IMR-90 (cell line): Measurements from ENCODE around the gene NAIF1. TPM values are rescaled to one million over a fixed set of nuclear protein-coding genes. Genes with fewer than 3 reads are reported as not detected.

Experiments
- ATAC-seq: fragments of 200-7000 bp; cut with Tn5 transposase; 2 replicates; pipeline ENCODE4 v1.9.1; 2020; ENCODE audit warnings: low read depth, mild to moderate bottlenecking, moderate library complexity
- BruUV-seq: library from RNA; stranded (reverse); fragments of 400-500 nt; replicated peaks from 2 replicates; lab custom pipeline; 2021; lab: Mats Ljungman, UMichigan
- CTCF ChIA-PET: fragments of 300-600 bp; formaldehyde crosslinking; extraction: SDS; loops from one replicate; lab custom pipeline; 2021; ENCODE audit warnings: antibody characterized with exemption; lab: Yijun Ruan, JAX
- POLR2A ChIA-PET: fragments of 300-600 bp; sonication (Branson Sonifier 250); formaldehyde crosslinking; loops from one replicate; lab custom pipeline; 2022; ENCODE audit warnings: antibody characterized with exemption; ENCODE audit not compliant: unreplicated experiment; lab: Charles Lee
- DNase-seq: peaks from one replicate; pipeline ENCODE4 v3.0.0; 2013
- H2AFZ ChIP-seq: replicated peaks from 2 replicates; pipeline ENCODE3; 2013; ENCODE audit warnings: low read length, mild to moderate bottlenecking; ENCODE audit not compliant: poor library complexity
- H2AK5ac ChIP-seq: 2 replicates; pipeline ENCODE4 v1.6.1; 2013; ENCODE audit warnings: low read depth, low read length, inconsistent platforms
- H2AK9ac ChIP-seq: replicated peaks from 2 replicates; pipeline ENCODE3; 2013; ENCODE audit warnings: mild to moderate bottlenecking, low read depth, low read length, moderate library complexity; ENCODE audit not compliant: poor library complexity
- H2BK120ac ChIP-seq: 2 replicates; pipeline ENCODE4 v1.6.1; 2013; ENCODE audit warnings: low read depth, low read length, inconsistent platforms
- H2BK15ac ChIP-seq: 3 replicates; pipeline ENCODE4 v1.6.1; 2013; ENCODE audit warnings: low read depth, low read length, inconsistent platforms
- H2BK20ac ChIP-seq: 2 replicates; pipeline ENCODE4 v1.6.1; 2013; ENCODE audit warnings: low read depth, mild to moderate bottlenecking, inconsistent platforms, low read length, moderate library complexity
- H2BK5ac ChIP-seq: 2 replicates; pipeline ENCODE4 v1.6.1; 2013; ENCODE audit warnings: mild to moderate bottlenecking, low read depth, low read length, inconsistent platforms; ENCODE audit not compliant: poor library complexity, severe bottlenecking
- H3K14ac ChIP-seq: replicated peaks from 2 replicates; pipeline ENCODE4 v1.6.1; 2013; ENCODE audit warnings: low read depth, low read length, inconsistent platforms
- H3K18ac ChIP-seq: 2 replicates; pipeline ENCODE4 v1.6.1; 2013; ENCODE audit warnings: low read depth, low read length, control low read depth
- H3K23ac ChIP-seq: 2 replicates; pipeline ENCODE4 v1.6.1; 2013; ENCODE audit warnings: low read depth, low read length, inconsistent platforms
- H3K27ac ChIP-seq: 2 replicates; pipeline ENCODE4 v1.5.1; 2013; ENCODE audit warnings: mild to moderate bottlenecking, control low read depth, low read length; ENCODE audit not compliant: insufficient read depth
- H3K27me3 ChIP-seq: 2 replicates; pipeline ENCODE4 v1.6.1; 2013; ENCODE audit warnings: low read length; ENCODE audit not compliant: control insufficient read depth, insufficient read depth
- H3K36me3 ChIP-seq: 2 replicates; pipeline ENCODE4 v1.6.1; 2013; ENCODE audit warnings: low read length, mixed read lengths; ENCODE audit not compliant: control insufficient read depth, insufficient read depth
- H3K4ac ChIP-seq: 2 replicates; pipeline ENCODE4 v1.6.1; 2013; ENCODE audit warnings: low read depth, low read length, inconsistent platforms
- H3K4me1 ChIP-seq: 2 replicates; pipeline ENCODE4 v1.6.1; 2013; ENCODE audit warnings: low read length, mixed read lengths; ENCODE audit not compliant: control insufficient read depth, insufficient read depth
- H3K4me2 ChIP-seq: 2 replicates; pipeline ENCODE4 v1.6.1; 2013; ENCODE audit warnings: low read depth, mild to moderate bottlenecking, control low read depth, low read length, moderate library complexity
- H3K4me3 ChIP-seq: 2 replicates; pipeline ENCODE4 v1.5.1; 2013; ENCODE audit warnings: low read depth, mild to moderate bottlenecking, control low read depth, low read length, moderate library complexity; ENCODE audit not compliant: insufficient read depth
- H3K56ac ChIP-seq: 2 replicates; pipeline ENCODE4 v1.6.1; 2013; ENCODE audit warnings: low read length, inconsistent platforms; ENCODE audit not compliant: insufficient read depth; ENCODE audit errors: extremely low read depth
- H3K79me1 ChIP-seq, 2 experiments: 2 replicates each; pipeline ENCODE4 v1.6.1; 2013; ENCODE audit warnings: low read length in 2 of 2, inconsistent platforms in 1 of 2, low read depth in 1 of 2
- H3K9ac ChIP-seq: 2 replicates; pipeline ENCODE4 v1.6.1; 2013; ENCODE audit warnings: low read depth, low read length, control low read depth
- H3K9me1 ChIP-seq: 2 replicates; pipeline ENCODE4 v1.6.1; 2013; ENCODE audit warnings: low read length, inconsistent platforms; ENCODE audit not compliant: insufficient read depth
- H3K9me3 ChIP-seq: 2 replicates; pipeline ENCODE4 v1.6.1; 2013; ENCODE audit warnings: low read length; ENCODE audit not compliant: control insufficient read depth, insufficient read depth
- H4K20me1 ChIP-seq: 2 replicates; pipeline ENCODE4 v1.6.1; 2013; ENCODE audit warnings: low read length, inconsistent platforms; ENCODE audit not compliant: insufficient read depth
- H4K5ac ChIP-seq: 2 replicates; pipeline ENCODE4 v1.6.1; 2013; ENCODE audit warnings: mild to moderate bottlenecking, low read depth, low read length, control low read depth
- H4K8ac ChIP-seq, 2 experiments: 2 replicates each; pipeline ENCODE4 v1.6.1; 2013; ENCODE audit warnings: low read depth in 2 of 2, low read length in 2 of 2, control low read depth in 1 of 2, inconsistent platforms in 1 of 2
- H4K91ac ChIP-seq: 2 replicates; pipeline ENCODE4 v1.6.1; 2013; ENCODE audit warnings: low read depth, low read length, inconsistent platforms; ENCODE audit not compliant: insufficient read depth
- BHLHE40 ChIP-seq: fragments of 150-350 bp; IDR thresholded peaks from 2 replicates; pipeline ENCODE4 v1.6.1; 2016; ENCODE audit warnings: mild to moderate bottlenecking, low read depth, low read length
- CEBPB ChIP-seq: IDR thresholded peaks from 2 replicates; pipeline ENCODE4 v1.6.1; 2012; ENCODE audit warnings: low read depth, low read length, improper control_type of control experiment
- MAFK ChIP-seq: IDR thresholded peaks from 2 replicates; pipeline ENCODE4 v1.6.1; 2012; ENCODE audit warnings: low read depth, low read length, improper control_type of control experiment
- MAZ ChIP-seq: IDR thresholded peaks from 2 replicates; pipeline ENCODE4 v1.6.1; 2012; ENCODE audit warnings: low read depth, mild to moderate bottlenecking, low read length, improper control_type of control experiment, moderate library complexity, borderline replicate concordance
- MXI1 ChIP-seq: IDR thresholded peaks from 2 replicates; pipeline ENCODE4 v1.6.1; 2012; ENCODE audit warnings: low read depth, mild to moderate bottlenecking, low read length, moderate library complexity, borderline replicate concordance
- NFE2L2 ChIP-seq: fragments of 150-350 bp; IDR thresholded peaks from 2 replicates; pipeline ENCODE4 v1.6.1; 2016; ENCODE audit warnings: low read depth, mild to moderate bottlenecking, low read length
- POLR2A ChIP-seq: IDR thresholded peaks from 2 replicates; pipeline ENCODE4 v1.6.1; 2012; ENCODE audit warnings: mild to moderate bottlenecking, low read depth, low read length
- RAD21 ChIP-seq: IDR thresholded peaks from 2 replicates; pipeline ENCODE4 v1.6.1; 2012; ENCODE audit warnings: low read length, improper control_type of control experiment
- RCOR1 ChIP-seq: IDR thresholded peaks from 2 replicates; pipeline ENCODE4 v1.6.1; 2012; ENCODE audit warnings: mild to moderate bottlenecking, low read length, improper control_type of control experiment; ENCODE audit not compliant: insufficient replicate concordance
- RFX5 ChIP-seq: IDR thresholded peaks from 2 replicates; pipeline ENCODE4 v1.8.0; 2012; ENCODE audit warnings: low read depth, mild to moderate bottlenecking, low read length, moderate library complexity
- SMC3 ChIP-seq: fragments of 150-350 bp; IDR thresholded peaks from 2 replicates; pipeline ENCODE4 v1.6.1; 2016; ENCODE audit warnings: low read depth, mild to moderate bottlenecking, antibody characterized with exemption, low read length, moderate library complexity
- USF2 ChIP-seq: fragments of 150-350 bp; IDR thresholded peaks from 2 replicates; pipeline ENCODE4 v1.6.1; 2017; ENCODE audit warnings: mild to moderate bottlenecking, antibody characterized with exemption, low read length, low read depth
- WGBS, 2 experiments: methylation state at CpG; one replicate each; pipeline versions ENCODE4 v1.1.5 to v1.1.7; 2013; ENCODE audit warnings: missing lambda C conversion rate in 2 of 2; ENCODE audit not compliant: insufficient read length in 1 of 2; ENCODE audit errors: extremely low coverage in 2 of 2; 5-methylcytosine and 5-hydroxymethylcytosine counted together
- dilution Hi-C: fragments of 300-500 bp; cut with HindIII; formaldehyde crosslinking; loops from one replicate; pipeline ENCODE4 v1.14.3; 2018; ENCODE audit warnings: low sequenced_read_pairs; ENCODE audit not compliant: unreplicated experiment
- in situ Hi-C: fragments of 300-500 bp; cut with MboI; formaldehyde crosslinking; loops from 3 replicates; pipeline ENCODE4 v1.14.3; 2019; ENCODE audit warnings: low sequenced_read_pairs, inconsistent platforms, mixed read lengths
- intact Hi-C: fragments of 100-400 bp; cut with micrococcal nuclease; formaldehyde crosslinking; loops from 2 replicates; pipeline ENCODE4 v1.10.0; 2022
- polyA plus RNA-seq, 3 experiments: library from polyadenylated mRNA; depleted of rRNA; stranded (reverse); fragments of >200 nt; gene quantifications; 2 replicates each; pipeline ENCODE4 v1.2.3, GENCODE V29; 2012; ENCODE audit warnings: low replicate concordance in 1 of 3
- total RNA-seq: library from RNA; depleted of rRNA; stranded (reverse); fragments of >200 nt; gene quantifications from 2 replicates; pipeline ENCODE4 v1.2.3, GENCODE V29; 2012
- TF ChIP-seq, protein P1 (sequence below): fragments of 150-350 bp; IDR thresholded peaks from 2 replicates; pipeline ENCODE4 v1.6.1; 2016; ENCODE audit warnings: low read depth, mild to moderate bottlenecking, low read length, moderate library complexity, borderline replicate concordance
- TF ChIP-seq, protein P2 (sequence below): conservative IDR thresholded peaks from 2 replicates; pipeline ENCODE4 v1.5.1; 2012; ENCODE audit warnings: mild to moderate bottlenecking, low read depth, low read length, improper control_type of control experiment

The NAIF1 gene
- total and polyA plus RNA-seq, 2 of the 4 experiments (the other 2 are of a cell fraction) = 9.7 to 10.1 TPM

DNA sequence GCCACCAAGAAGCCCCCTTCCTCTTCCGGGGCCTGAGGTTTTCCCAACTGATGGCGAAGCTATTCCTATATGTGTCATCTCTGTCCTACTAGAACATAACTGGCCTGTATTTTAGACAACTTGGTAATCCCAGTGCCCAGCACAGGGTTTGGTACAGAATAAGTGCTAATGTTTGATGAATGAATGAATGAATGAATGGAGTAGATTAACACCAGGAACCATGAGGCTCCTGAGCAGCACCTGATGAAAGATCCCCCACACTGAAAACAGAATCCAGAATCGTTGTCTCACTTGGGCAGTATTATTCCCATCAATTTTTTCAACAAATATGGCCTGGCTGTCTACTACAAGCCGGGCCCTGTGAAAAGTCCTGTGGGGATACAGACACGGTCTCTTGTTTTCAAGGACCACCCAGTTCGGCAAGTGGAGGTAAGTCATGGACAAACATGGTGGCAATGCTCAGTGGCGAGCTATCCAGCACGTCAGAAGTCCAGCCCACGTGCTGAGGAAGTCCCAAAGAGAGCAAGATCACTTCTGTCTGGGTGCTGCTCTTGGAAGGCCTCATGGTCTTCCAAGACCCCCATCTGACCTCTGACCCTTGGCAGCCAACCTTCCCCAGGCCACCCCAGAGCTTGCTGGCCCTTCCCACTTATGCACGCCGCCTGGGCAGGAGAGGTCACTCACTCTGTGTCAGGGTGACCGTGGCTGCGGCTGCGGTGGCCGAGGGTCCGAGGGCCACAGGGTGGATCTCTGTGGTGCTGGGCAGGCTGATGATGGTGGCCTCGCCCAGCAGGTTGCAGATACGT is 1.0 kb downstream of the NAIF1 start:
- ATAC-seq (no peak), DNase-seq (no peak)
- peak overlapping the region; percentile 90 for H2AK5ac ChIP-seq
- peak overlapping the region; percentile 89 to 94; a peak in 3 of 4 replicates for H4K8ac ChIP-seq
- intact Hi-C loops (no loop called here), in situ Hi-C loops (no loop called here), dilution Hi-C loops (no loop called here)
- peak overlapping the region; percentile 86 for H2AFZ ChIP-seq
- peaks cover 15% of the 10 kb centered on the region; the same call in 1 of the 2 replicates for H3K36me3 ChIP-seq
- H4K20me1 ChIP-seq = no peaks in the 10 kb centered on the region
- peaks cover 22 to 41% of the 10 kb centered on the region in 2 experiments for H3K79me1 ChIP-seq
- peak overlapping the region; percentile 97; the same call in 1 of the 2 replicates for H3K14ac ChIP-seq
- CTCF ChIA-PET = no interaction called here
- no peak overlapping the region for H3K9ac ChIP-seq
- H2BK20ac ChIP-seq = no peak overlapping the region
- H2AK9ac ChIP-seq = peak overlapping the region; percentile 100
- peak overlapping the region; percentile 46; the same call in 1 of the 2 replicates for H4K91ac ChIP-seq
- no peak overlapping the region for H3K23ac ChIP-seq
- H2BK5ac ChIP-seq = peak overlapping the region; percentile 64
- peak overlapping the region; percentile 91 for H3K4ac ChIP-seq
- peak overlapping the region; percentile 44 for H3K4me3 ChIP-seq
- H4K5ac ChIP-seq = peak overlapping the region; percentile 83
- peaks cover 10% of the 10 kb centered on the region for H3K4me1 ChIP-seq
- no peak overlapping the region; the same call in 1 of the 2 replicates for H3K27ac ChIP-seq
- H3K18ac ChIP-seq = no peak overlapping the region
- peak overlapping the region; percentile 81 for H3K4me2 ChIP-seq
- no peaks in the 10 kb centered on the region for H3K9me3 ChIP-seq
- H3K9me1 ChIP-seq = peaks cover 12% of the 10 kb centered on the region
- no peak overlapping the region for H2BK15ac ChIP-seq
- BruUV-seq = no TSS peak
- POLR2A ChIA-PET = no interaction called here
- whole genome bisulfite sequencing, 2 experiments = 99% methylated on average over 8 of the region's 18 CpGs; no CpG with 5 or more reads in 1 of the 2 experiments
- H3K56ac ChIP-seq = no peak overlapping the region
- H2BK120ac ChIP-seq = no peak overlapping the region
- H3K27me3 ChIP-seq = no peaks in the 10 kb centered on the region
- no peak for TF ChIP-seq MAZ
- no peak for TF ChIP-seq RFX5
- no peak for TF ChIP-seq SMC3
- TF ChIP-seq MXI1 = no peak
- TF ChIP-seq CEBPB = no peak
- TF ChIP-seq, protein P1, sequence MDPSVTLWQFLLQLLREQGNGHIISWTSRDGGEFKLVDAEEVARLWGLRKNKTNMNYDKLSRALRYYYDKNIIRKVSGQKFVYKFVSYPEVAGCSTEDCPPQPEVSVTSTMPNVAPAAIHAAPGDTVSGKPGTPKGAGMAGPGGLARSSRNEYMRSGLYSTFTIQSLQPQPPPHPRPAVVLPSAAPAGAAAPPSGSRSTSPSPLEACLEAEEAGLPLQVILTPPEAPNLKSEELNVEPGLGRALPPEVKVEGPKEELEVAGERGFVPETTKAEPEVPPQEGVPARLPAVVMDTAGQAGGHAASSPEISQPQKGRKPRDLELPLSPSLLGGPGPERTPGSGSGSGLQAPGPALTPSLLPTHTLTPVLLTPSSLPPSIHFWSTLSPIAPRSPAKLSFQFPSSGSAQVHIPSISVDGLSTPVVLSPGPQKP = no peak
- no peak for TF ChIP-seq RAD21
- TF ChIP-seq BHLHE40 = no peak
- no peak for TF ChIP-seq RCOR1
- no peak for TF ChIP-seq MAFK
- TF ChIP-seq USF2 = no peak
- TF ChIP-seq, protein P2, sequence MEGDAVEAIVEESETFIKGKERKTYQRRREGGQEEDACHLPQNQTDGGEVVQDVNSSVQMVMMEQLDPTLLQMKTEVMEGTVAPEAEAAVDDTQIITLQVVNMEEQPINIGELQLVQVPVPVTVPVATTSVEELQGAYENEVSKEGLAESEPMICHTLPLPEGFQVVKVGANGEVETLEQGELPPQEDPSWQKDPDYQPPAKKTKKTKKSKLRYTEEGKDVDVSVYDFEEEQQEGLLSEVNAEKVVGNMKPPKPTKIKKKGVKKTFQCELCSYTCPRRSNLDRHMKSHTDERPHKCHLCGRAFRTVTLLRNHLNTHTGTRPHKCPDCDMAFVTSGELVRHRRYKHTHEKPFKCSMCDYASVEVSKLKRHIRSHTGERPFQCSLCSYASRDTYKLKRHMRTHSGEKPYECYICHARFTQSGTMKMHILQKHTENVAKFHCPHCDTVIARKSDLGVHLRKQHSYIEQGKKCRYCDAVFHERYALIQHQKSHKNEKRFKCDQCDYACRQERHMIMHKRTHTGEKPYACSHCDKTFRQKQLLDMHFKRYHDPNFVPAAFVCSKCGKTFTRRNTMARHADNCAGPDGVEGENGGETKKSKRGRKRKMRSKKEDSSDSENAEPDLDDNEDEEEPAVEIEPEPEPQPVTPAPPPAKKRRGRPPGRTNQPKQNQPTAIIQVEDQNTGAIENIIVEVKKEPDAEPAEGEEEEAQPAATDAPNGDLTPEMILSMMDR = no peak
- no peak for TF ChIP-seq POLR2A
- no peak for TF ChIP-seq NFE2L2
